ENCODE results near the gene PITRM1. TPM values are rescaled to one million over a fixed set of nuclear protein-coding genes. Genes with fewer than 3 reads are reported as not detected.
A peak's percentile ranks its signal among the peaks of the same experiment; 100 is the strongest.

Gene PITRM1
- polyA plus RNA-seq, 2 of the 4 experiments (the other 2 are of a cell fraction), result 45.9 to 64.5 TPM

DNA sequence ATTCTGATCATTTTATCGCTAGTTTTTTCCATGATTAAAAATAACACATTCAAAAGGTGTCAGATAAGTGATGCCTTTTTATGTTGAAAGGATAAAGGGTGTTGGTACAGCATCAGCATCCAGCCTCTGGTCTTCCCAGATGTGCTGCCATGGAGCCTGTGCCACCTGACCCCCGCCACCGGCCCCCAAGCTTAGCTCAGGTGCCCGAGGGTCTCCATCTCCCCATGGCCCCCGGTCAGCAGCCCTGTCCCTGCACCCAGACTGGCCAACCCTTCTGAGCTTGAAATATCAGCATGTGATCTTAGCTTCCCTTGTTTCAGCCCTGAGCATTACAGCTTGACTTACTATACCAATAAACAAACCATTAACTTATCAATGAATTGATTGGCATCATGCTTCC lies 80.7 kb downstream of the PITRM1 start:
- WGBS (ENCODE audit: missing lambda C conversion rate), result 35% methylated on average over 4 of the region's 5 CpGs
- CTCF ChIA-PET, result interaction anchor here (1.2 to 4.0 kb wide), 12 partner anchors 9 to 48 kb away, joined by 3 to 24 read pairs (median 5); partner anchors contain the start of gene PFKP
- Histone ChIP-seq H3K27ac (peak overlapping the region; percentile 92 to 99), H3K4me3 (peak overlapping the region; percentile 9; the same call in 2 of the 3 replicates), H3K9me3 (no peaks in the 10 kb centered on the region), H3K4me1 (peaks cover 86% of the 10 kb centered on the region), H3K4me2 (peak overlapping the region; percentile 79)
- TF ChIP-seq, protein P1, sequence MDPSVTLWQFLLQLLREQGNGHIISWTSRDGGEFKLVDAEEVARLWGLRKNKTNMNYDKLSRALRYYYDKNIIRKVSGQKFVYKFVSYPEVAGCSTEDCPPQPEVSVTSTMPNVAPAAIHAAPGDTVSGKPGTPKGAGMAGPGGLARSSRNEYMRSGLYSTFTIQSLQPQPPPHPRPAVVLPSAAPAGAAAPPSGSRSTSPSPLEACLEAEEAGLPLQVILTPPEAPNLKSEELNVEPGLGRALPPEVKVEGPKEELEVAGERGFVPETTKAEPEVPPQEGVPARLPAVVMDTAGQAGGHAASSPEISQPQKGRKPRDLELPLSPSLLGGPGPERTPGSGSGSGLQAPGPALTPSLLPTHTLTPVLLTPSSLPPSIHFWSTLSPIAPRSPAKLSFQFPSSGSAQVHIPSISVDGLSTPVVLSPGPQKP (IDR thresholded peaks at IDR 0.05; ENCODE audit: low read depth, low read length), result no peak
- TF ChIP-seq EP300 (IDR thresholded peaks at IDR 0.05), result no peak
- no peak for TF ChIP-seq RFX5 (IDR thresholded peaks at IDR 0.05)
- no peak for TF ChIP-seq HEYL (CRISPR knock-in tag; IDR thresholded peaks at IDR 0.05)
- TF ChIP-seq EHF (CRISPR knock-in tag; IDR thresholded peaks at IDR 0.05), result no peak
- POLR2A ChIA-PET, result interaction anchor here (1.0 to 2.2 kb wide), 8 partner anchors 8 to 81 kb away, joined by 3 to 24 read pairs (median 8); partner anchors contain the start of genes PFKP and PITRM1
- DNase-seq (ENCODE audit: low read depth in 1 of 2, low spot score in 1 of 2) (no peak), FAIRE-seq (no peak), ATAC-seq (no peak)

DNA sequence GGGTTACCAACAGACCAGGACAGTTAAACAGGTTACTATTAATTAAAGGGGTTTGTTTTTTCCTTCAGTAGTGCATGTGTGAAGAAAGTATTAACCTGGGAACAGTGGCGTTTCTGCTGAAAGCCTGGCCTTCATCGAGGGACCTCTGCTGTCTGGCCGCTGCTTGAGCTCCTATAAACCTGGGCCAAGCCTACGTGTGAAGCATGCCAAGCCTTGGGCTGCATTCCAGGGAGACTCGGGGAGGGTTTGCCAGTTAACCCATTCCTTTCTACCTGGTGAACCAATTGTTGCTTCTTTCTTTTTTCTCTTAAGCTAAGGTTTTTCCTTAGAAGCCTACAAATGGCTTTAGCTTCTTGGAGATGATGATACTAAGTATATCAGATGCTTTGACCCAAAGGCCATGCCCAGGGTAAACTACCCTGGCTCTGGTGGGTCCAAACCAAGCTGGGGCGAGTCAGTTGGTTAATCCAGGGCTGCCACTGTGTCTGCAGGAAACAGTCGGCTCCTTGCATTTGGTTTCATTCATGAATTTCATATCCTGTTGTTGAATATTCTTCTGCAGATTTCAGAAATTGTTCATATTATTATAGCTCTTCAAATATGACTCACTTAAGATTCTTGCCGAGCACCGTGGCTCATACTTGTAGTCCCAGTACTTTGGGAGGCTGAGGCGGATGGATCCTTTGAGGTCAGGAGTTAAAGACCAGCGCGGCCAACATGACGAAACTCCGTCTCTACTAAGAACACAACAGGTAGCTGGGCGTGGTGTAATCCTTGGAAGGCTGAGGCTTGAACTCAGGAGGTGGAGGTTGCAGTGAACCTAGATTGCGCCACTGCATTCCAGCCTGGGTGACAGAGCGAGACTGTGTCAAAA lies 81.4 kb downstream of the PITRM1 start:
- 2% methylated on average over 17 of the region's 17 CpGs for WGBS (ENCODE audit: missing lambda C conversion rate)
- Histone ChIP-seq H3K4me1 (peaks cover 86% of the 10 kb centered on the region), H3K9me3 (no peaks in the 10 kb centered on the region), H3K27ac (peak overlapping the region; percentile 92 to 99), H3K4me3 (peak overlapping the region; percentile 12; the same call in 2 of the 3 replicates), H3K4me2 (peak overlapping the region; percentile 79)
- ATAC-seq, result peak; percentile 57 to 65
- DNase-seq (ENCODE audit: low read depth in 1 of 2, low spot score in 1 of 2), result peak; percentile 84 to 95
- POLR2A ChIA-PET, result interaction anchor here (0.5 to 2.2 kb wide), 15 partner anchors 8 to 81 kb away, joined by 3 to 24 read pairs (median 4); partner anchors contain the start of genes PFKP and PITRM1
- no peak for FAIRE-seq
- CTCF ChIA-PET, result interaction anchor here (1.1 to 4.0 kb wide), 13 partner anchors 10 to 163 kb away, joined by 3 to 24 read pairs (median 5); partner anchors contain the start of gene PFKP
- TF ChIP-seq RNF2 (IDR thresholded peaks at IDR 0.05; ENCODE audit: borderline replicate concordance, low read depth) (no peak), CHD4 (IDR thresholded peaks at IDR 0.05; ENCODE audit: borderline replicate concordance) (no peak), MAX (IDR thresholded peaks at IDR 0.05) (peak; percentile 82), SMC3 (IDR thresholded peaks at IDR 0.05) (0 out of 3 replicates have a peak, but pooled peaks have one; percentile 26), REST (IDR thresholded peaks at IDR 0.05) (no peak), ZC3H11A (IDR thresholded peaks at IDR 0.05) (no peak), RCOR1 (IDR thresholded peaks at IDR 0.05; ENCODE audit: low read depth, low read length) (no peak), MAZ (IDR thresholded peaks at IDR 0.05; ENCODE audit: borderline replicate concordance, low read depth, low read length) (no peak), GATA3 (IDR thresholded peaks at IDR 0.05; ENCODE audit: borderline replicate concordance) (peak; percentile 78), FOXS1 (CRISPR knock-in tag; IDR thresholded peaks at IDR 0.05) (no peak), EHF (CRISPR knock-in tag; IDR thresholded peaks at IDR 0.05) (peak; percentile 50; the same call in 1 of the 2 replicates), CBX2 (IDR thresholded peaks at IDR 0.05; ENCODE audit: borderline replicate concordance, low read depth) (no peak), RARB (CRISPR knock-in tag; IDR thresholded peaks at IDR 0.05) (peak; percentile 45; the same call in 1 of the 2 replicates), NR3C1 (IDR thresholded peaks at IDR 0.05) (no peak), HOXB5 (CRISPR knock-in tag; IDR thresholded peaks at IDR 0.05) (peak; percentile 68; the same call in 1 of the 2 replicates), POLR2AphosphoS2 (conservative IDR thresholded peaks at IDR 0.05; ENCODE audit: low read length) (no peak), NFE2L2 (conservative IDR thresholded peaks at IDR 0.05; ENCODE audit: low read length) (no peak), HOXA7 (CRISPR knock-in tag; IDR thresholded peaks at IDR 0.05) (no peak), PBX3 (IDR thresholded peaks at IDR 0.05) (0 out of 2 replicates have a peak, but pooled peaks have one; percentile 14)
- TF ChIP-seq, protein P2, sequence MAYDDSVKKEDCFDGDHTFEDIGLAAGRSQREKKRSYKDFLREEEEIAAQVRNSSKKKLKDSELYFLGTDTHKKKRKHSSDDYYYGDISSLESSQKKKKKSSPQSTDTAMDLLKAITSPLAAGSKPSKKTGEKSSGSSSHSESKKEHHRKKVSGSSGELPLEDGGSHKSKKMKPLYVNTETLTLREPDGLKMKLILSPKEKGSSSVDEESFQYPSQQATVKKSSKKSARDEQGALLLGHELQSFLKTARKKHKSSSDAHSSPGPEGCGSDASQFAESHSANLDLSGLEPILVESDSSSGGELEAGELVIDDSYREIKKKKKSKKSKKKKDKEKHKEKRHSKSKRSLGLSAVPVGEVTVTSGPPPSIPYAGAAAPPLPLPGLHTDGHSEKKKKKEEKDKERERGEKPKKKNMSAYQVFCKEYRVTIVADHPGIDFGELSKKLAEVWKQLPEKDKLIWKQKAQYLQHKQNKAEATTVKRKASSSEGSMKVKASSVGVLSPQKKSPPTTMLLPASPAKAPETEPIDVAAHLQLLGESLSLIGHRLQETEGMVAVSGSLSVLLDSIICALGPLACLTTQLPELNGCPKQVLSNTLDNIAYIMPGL (CRISPR knock-in tag; IDR thresholded peaks at IDR 0.05; ENCODE audit: borderline replicate concordance), result no peak
- TF ChIP-seq, protein P3, sequence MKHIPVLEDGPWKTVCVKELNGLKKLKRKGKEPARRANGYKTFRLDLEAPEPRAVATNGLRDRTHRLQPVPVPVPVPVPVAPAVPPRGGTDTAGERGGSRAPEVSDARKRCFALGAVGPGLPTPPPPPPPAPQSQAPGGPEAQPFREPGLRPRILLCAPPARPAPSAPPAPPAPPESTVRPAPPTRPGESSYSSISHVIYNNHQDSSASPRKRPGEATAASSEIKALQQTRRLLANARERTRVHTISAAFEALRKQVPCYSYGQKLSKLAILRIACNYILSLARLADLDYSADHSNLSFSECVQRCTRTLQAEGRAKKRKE (CRISPR knock-in tag; IDR thresholded peaks at IDR 0.05; ENCODE audit: low read depth), result no peak
